ENCODE results near the gene SARS1.

SARS1 gene

GRCh38 chr1:109261578-109261977, 47.9 kb downstream of the SARS1 start:
- Histone ChIP-seq H3K36me3 (ENCODE audit: low read depth) (peaks cover 34% of the 10 kb centered on the region), H3K4me1 (ENCODE audit: insufficient read depth, poor library complexity, severe bottlenecking) (peaks cover 23% of the 10 kb centered on the region), H3K4me3 (ENCODE audit: severe bottlenecking) (no peak overlapping the region), H3K27ac (ENCODE audit: poor library complexity, severe bottlenecking) (no peak overlapping the region), H3K27me3 (ENCODE audit: insufficient read depth, poor library complexity, severe bottlenecking) (no peaks in the 10 kb centered on the region), H3K9me3 (ENCODE audit: severe bottlenecking) (no peaks in the 10 kb centered on the region)
- DNase-seq (ENCODE audit: low spot score) (no peak), ATAC-seq (ENCODE audit: low read depth) (no peak)
- no peak for TF ChIP-seq CTCF (IDR thresholded peaks at IDR 0.05; ENCODE audit: poor library complexity, severe bottlenecking)

GRCh38 chr1:109262231-109263055, 48.7 kb downstream of the SARS1 start:
- peak overlapping the region; percentile 73 for H3K27ac ChIP-seq (ENCODE audit: poor library complexity, severe bottlenecking)
- peaks cover 19% of the 10 kb centered on the region for H3K4me1 ChIP-seq (ENCODE audit: insufficient read depth, poor library complexity, severe bottlenecking)
- H3K4me3 ChIP-seq (ENCODE audit: severe bottlenecking): no peak overlapping the region
- H3K9me3 ChIP-seq (ENCODE audit: severe bottlenecking): no peaks in the 10 kb centered on the region
- DNase-seq (ENCODE audit: low spot score) (no peak), ATAC-seq (ENCODE audit: low read depth) (no peak)
- no peaks in the 10 kb centered on the region for H3K27me3 ChIP-seq (ENCODE audit: insufficient read depth, poor library complexity, severe bottlenecking)
- H3K36me3 ChIP-seq (ENCODE audit: low read depth): peaks cover 36% of the 10 kb centered on the region
- no peak for TF ChIP-seq CTCF (IDR thresholded peaks at IDR 0.05; ENCODE audit: poor library complexity, severe bottlenecking)

GRCh38 chr1:109263234-109263596, 49.5 kb downstream of the SARS1 start:
- Histone ChIP-seq H3K9me3 (ENCODE audit: severe bottlenecking) (no peaks in the 10 kb centered on the region), H3K27me3 (ENCODE audit: insufficient read depth, poor library complexity, severe bottlenecking) (no peaks in the 10 kb centered on the region), H3K36me3 (ENCODE audit: low read depth) (peaks cover 37% of the 10 kb centered on the region), H3K4me3 (ENCODE audit: severe bottlenecking) (no peak overlapping the region), H3K27ac (ENCODE audit: poor library complexity, severe bottlenecking) (peak overlapping the region; percentile 73), H3K4me1 (ENCODE audit: insufficient read depth, poor library complexity, severe bottlenecking) (peaks cover 15% of the 10 kb centered on the region)
- TF ChIP-seq CTCF (IDR thresholded peaks at IDR 0.05; ENCODE audit: poor library complexity, severe bottlenecking): no peak
- peak; percentile 97 for DNase-seq (ENCODE audit: low spot score)
- peak; percentile 91 for ATAC-seq (ENCODE audit: low read depth)

- peak; percentile 79 for ATAC-seq (ENCODE audit: low read depth)
- H3K27ac ChIP-seq (ENCODE audit: poor library complexity, severe bottlenecking): peak overlapping the region; percentile 73
- H3K9me3 ChIP-seq (ENCODE audit: severe bottlenecking): no peaks in the 10 kb centered on the region
- peak; percentile 92 for DNase-seq (ENCODE audit: low spot score)
- H3K36me3 ChIP-seq (ENCODE audit: low read depth): peaks cover 33% of the 10 kb centered on the region
- peak; percentile 97 for TF ChIP-seq CTCF (IDR thresholded peaks at IDR 0.05; ENCODE audit: poor library complexity, severe bottlenecking)
- no peaks in the 10 kb centered on the region for H3K27me3 ChIP-seq (ENCODE audit: insufficient read depth, poor library complexity, severe bottlenecking)
- H3K4me3 ChIP-seq (ENCODE audit: severe bottlenecking): no peak overlapping the region
- peaks cover 15% of the 10 kb centered on the region for H3K4me1 ChIP-seq (ENCODE audit: insufficient read depth, poor library complexity, severe bottlenecking)
Observed at GRCh38 chr1:109263597-109264378, 50.1 kb downstream of the SARS1 start.
